Astrocyte of the cerebellum (primary cell): Measurements from ENCODE around the gene TUBG1.

Experiments used
- DNase-seq: peaks from one replicate; pipeline ENCODE4 v3.0.0-alpha.2; 2011; ENCODE audit warnings: low read depth
- H3K4me3 ChIP-seq: 2 replicates; pipeline ENCODE4 v1.5.1; 2011; ENCODE audit warnings: mild to moderate bottlenecking, low read depth, low read length, moderate library complexity
- in situ Hi-C: cut with HindIII; loops from 2 replicates; pipeline ENCODE4 v1.10.0; 2017; ENCODE audit warnings: low sequenced_read_pairs
- TF ChIP-seq, protein P1 (sequence below): IDR thresholded peaks from 2 replicates; pipeline ENCODE4 v1.5.1; 2012; ENCODE audit warnings: low read length, low read depth, moderate library complexity, mild to moderate bottlenecking; ENCODE audit errors: missing control alignments

TUBG1 gene

DNA sequence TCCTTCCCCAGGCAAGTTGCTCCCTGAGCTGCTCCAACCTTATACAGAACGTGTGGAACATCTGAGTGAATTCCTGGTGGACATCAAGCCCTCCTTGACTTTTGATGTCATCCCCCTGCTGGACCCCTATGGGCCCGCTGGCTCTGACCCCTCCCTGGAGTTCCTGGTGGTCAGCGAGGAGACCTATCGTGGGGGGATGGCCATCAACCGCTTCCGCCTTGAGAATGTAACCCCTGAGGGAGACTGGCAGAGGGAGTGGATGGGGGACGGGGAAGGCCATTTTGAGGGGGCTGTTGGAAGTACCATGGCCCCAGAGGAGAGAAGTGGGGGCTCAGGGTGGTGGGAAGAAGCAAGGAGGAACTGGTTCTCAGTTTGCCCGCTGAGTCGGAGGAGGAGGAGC is 45.5 kb upstream of the TUBG1 start:
- no peak overlapping the region for H3K4me3 ChIP-seq
- TF ChIP-seq, protein P1, sequence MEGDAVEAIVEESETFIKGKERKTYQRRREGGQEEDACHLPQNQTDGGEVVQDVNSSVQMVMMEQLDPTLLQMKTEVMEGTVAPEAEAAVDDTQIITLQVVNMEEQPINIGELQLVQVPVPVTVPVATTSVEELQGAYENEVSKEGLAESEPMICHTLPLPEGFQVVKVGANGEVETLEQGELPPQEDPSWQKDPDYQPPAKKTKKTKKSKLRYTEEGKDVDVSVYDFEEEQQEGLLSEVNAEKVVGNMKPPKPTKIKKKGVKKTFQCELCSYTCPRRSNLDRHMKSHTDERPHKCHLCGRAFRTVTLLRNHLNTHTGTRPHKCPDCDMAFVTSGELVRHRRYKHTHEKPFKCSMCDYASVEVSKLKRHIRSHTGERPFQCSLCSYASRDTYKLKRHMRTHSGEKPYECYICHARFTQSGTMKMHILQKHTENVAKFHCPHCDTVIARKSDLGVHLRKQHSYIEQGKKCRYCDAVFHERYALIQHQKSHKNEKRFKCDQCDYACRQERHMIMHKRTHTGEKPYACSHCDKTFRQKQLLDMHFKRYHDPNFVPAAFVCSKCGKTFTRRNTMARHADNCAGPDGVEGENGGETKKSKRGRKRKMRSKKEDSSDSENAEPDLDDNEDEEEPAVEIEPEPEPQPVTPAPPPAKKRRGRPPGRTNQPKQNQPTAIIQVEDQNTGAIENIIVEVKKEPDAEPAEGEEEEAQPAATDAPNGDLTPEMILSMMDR: no peak
- DNase-seq: no peak
- in situ Hi-C loops: no loop called here

DNA sequence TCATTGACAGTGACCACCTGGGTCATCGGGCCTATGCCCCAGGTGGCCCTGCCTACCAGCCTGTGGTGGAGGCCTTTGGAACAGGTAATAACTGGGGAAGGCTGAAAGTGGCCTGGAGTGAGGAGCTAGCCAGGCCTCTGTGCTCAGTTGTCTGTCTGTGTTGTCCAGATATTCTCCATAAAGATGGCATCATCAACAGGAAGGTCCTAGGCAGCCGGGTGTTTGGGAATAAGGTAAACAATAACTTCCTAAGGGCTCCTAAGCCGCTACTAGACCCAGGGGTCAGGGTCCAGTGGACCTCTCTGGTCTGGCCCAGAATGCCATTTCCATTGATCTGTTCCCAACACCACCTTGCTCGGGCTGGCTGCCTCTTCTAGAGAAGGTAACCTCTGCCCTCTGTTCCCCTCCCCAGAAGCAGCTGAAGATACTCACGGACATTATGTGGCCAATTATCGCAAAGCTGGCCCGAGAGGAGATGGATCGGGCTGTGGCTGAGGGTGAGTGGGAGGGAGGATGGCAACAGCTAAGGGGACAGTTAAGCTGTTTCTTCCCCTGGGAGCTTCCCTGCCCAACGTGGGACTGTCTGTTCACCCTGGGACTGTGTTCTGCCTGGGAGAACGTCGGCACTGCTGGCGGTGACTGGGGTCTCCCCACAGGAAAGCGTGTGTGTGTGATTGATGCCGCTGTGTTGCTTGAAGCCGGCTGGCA is 44.5 kb upstream of the TUBG1 start:
- in situ Hi-C loops: no loop called here
- H3K4me3 ChIP-seq: no peak overlapping the region
- TF ChIP-seq, protein P1: no peak
- DNase-seq: no peak

DNA sequence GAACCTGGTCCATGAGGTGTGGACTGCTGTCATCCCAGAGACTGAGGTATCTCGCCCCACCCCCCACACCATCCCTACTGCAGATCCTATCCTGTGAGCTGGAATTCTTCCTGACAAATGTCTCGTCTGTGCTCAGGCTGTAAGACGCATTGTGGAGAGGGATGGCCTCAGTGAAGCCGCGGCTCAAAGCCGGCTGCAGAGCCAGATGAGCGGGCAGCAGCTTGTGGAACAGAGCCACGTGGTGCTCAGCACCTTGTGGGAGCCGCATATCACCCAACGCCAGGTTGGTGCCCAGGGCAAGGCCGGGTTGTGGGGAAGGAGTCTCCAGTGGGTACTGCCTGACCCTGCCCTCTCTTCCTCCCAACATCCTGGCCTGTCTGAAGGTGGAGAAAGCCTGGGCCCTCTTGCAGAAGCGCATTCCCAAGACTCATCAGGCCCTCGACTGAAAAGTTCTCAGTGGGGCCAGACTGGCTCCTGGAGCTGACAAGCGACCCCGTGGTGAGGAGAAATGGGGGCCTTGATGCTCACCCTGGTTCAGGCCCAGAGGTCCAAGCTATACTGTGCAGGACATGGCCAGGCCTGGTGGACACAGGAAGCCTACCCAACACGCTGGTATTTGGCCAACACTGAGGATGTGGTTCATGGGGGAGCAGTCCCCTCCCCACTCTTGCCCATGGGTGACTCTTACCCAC is 43.8 kb upstream of the TUBG1 start:
- H3K4me3 ChIP-seq: no peak overlapping the region
- TF ChIP-seq, protein P1: no peak
- no peak for DNase-seq
- in situ Hi-C loops: no loop called here

DNA sequence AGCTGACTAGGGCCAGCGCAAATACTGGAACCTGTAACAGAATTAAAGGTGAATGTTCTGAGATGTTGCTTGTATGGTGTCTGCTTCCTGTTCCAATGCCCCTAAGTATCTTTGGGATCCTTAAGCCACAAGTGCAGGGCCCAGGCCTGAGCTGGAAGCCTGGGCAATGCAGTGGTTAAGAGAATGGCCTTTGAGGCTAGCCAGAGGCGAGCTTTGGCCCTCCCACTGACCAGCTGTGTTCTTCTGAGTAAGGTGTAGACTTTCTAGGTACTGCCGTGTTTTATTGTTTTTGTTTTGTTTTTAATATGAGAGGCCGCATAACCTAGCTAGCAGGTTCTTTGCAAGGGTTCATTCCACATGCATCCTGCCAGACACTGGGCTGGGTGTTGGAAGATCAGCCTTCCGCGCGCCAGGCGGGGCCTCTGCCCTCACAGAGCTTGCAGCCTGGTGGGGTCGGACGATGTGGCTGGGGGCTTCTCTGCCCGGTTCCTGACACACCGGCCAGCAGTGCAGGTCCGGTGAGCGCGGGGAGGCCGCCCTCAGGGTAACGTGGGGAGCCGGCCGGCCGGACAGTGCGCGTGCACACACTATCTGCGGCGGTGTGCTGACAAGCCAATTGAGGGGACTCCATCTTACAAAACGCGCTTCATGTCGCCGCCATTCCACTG is 43.1 kb upstream of the TUBG1 start:
- no peak for DNase-seq
- H3K4me3 ChIP-seq: peak overlapping the region; percentile 84
- in situ Hi-C loops: no loop called here
- TF ChIP-seq, protein P1: no peak

DNA sequence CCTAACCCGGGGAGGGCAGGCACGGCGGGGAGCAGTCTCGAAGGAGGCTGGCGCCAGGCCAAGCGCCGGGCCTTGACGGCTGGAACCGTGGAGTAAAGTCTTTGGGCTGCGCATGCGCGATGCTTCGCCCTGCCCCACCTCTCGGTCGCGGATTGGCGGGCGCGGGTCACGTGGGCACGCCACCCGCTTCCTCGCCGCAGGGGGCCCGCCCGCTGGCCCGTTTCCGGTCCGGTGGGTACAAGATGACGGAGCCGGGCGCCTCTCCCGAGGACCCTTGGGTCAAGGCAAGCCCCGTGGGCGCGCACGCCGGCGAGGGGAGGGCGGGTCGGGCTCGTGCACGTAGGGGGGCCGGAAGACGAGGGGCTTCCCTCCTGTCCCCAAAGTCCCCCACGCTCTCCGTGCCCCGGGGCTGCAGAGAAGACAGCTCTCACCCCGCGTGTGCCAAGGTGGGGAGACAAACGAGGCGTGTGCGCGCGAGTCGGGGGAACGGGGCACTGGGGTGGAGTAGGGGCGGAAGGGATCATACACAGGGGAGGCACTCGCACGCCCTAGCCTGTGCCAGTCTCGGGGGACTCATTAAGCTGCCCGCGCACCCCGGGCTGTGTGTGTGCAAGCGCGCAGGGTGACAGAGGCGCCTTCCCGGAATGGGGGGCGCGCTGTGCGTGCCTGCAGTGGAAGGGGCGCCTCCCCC is 42.5 kb upstream of the TUBG1 start, which contains the start of gene MLX:
MLX (plus strand) TSS at position 218 of the 691 bp plus-strand sequence; CDS start at position 243, 25 bp downstream.
- peak; percentile 53 for DNase-seq
- in situ Hi-C loops: no loop called here
- TF ChIP-seq, protein P1: no peak
- H3K4me3 ChIP-seq: peak within 1 kb of the TSS; percentile 84
